ENCODE results near the gene GMEB2.
A peak's percentile ranks its signal among the peaks of the same experiment; 100 is the strongest.
"Not testable (repeated sequence)": the region's sequence is repeated elsewhere in the genome, so short reads cannot be mapped to it uniquely, and the experiment has no call there.

Gene GMEB2

DNA sequence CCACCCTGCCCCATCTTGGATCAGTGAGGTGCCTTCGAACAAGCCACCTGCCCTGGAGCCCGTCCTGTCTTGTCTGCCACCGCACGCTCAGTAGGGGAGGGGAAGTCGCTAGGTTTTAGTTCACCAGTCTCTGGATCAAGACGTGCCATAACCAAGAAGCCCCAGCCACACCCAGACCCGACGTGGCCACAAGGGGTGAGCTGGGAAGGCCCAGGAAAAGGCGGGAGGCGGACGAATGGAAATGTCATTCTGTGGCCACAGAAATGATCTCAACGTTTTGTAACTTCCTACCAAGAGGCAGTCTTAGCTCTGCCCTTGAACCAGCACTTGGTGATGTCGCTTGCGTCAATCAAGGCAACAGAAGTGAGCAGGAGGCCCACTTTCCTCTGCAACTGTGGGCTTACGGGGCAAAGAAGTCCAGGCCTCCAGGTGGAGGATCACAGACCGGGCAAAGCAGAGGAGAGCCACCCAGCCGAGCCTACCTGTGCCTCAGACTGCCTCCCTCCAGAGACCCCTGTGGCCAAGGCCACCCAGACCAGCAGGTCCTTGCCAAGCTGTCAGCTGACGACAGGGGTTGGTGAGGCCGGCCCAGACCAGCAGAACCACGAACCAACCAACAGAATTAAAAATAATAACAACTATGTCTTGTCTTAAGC is 14.5 kb downstream of the GMEB2 start:
- DNase-seq, result no peak

DNA sequence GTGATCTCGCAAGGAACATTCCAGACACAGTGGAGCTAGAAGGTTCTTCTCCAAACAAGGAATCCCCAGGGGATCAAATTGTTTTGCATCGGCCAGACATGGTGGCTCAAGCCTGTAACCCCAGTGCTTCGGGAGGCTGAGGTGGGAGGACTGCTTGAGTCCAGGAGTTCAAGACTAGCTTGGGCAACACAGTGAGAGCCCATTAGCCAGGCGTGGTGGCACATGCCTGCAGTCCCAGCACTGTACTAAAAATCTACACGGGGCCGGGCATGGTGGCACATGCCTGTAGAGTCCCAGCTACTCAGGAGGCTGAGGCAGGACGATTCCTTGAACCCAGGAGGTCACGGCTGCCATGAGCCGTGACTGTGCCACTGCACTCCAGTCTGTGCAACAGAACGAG is 15.3 kb downstream of the GMEB2 start:
- DNase-seq, result no peak

DNA sequence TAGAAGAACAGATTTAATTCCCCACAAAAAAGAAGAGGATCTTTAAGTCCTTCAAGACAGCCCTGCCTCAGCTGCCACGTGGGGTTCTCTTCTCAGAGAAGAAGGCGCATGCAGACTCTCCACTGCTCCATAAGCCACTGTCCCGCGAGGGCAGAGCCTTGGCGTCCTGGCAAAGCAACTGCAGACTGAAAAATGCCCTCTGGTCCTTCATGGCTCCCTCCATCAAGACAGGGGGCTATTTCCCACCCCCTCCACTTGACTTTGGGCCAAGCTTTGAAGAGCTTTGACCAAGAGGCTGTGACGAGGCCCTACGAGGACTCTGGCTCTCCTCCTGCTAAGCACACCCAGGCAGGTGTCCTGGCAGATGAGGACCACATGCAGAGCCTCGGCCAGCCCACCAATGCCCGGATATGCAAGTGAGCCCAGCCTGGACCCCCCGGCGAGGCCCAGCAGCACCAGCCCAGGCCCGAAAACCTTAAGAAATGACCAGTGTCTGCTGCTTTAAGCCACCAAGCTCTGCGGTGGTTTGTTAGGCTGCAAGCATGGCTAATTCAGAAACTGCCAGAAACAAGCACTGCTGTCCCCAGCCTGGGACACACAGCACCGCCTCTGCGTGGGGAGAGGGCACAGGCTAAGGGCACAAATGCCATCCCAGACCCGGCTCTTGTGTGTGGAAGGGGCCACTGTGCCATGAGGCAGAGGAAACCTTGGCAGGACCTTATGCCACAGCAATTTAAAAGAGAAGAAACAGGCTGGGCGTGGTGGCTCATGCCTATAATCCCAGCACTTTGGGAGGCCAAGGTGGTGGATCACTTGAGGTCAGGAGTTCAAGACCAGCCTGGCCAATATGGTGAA is 16.1 kb downstream of the GMEB2 start:
- DNase-seq, result no peak

DNA sequence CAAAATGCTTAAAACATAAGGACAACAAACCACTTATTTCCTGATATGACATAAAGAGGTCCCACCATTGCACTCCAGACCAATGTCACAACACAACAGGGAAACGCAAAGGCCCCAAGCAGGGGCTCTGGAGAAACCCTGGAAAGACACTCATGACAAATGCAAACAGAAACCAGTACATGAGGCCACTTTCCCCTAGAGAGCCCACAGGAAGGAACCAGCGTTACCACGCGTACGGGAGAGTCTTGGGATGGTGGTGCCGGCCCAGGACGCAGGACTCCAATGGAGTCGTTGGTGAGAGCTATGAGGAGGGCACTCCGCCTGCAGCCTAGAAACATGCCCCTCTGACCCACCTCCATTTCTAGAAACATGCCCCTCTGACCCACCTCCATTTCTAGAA is 20.2 kb downstream of the GMEB2 start:
- DNase-seq, result no peak

DNA sequence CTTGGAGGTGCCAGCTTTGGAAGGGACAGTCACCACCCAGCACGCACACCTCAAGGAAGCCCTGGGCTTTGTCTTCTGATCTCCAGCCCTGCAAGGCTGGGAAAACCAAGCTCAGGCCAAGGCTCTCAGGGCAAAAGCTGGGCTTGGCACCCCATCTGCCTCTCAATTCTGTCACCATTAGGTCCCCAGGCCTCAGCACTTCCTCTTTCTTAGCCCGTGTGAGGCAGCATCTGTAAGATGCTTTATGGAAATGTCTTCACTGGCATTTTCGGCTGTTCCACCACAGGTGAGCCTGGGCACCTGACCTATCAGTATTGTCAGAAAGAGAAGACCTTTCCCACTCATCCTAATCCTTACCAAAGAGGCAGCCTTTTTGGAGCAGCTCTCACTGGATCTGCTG is 24.6 kb downstream of the GMEB2 start:
- DNase-seq, result no peak

DNA sequence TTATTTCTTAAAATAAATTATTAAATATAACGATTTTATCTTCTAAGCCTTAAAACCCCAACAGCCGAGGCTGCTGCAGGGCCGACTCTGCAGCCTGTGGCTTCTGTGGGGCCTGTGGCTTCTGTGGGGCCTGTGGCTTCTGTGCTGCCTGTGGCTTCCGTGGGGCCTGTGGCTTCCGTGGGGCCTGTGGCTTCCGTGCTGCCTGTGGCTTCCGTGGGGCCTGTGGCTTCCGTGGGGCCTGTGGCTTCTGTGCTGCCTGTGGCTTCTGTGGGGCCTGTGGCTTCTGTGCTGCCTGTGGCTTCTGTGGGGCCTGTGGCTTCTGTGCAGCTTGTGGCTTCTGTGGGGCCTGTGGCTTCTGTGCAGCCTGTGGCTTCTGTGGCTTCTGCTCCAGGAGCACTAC is 25.2 kb downstream of the GMEB2 start:
- not testable (repeated sequence) for DNase-seq

DNA sequence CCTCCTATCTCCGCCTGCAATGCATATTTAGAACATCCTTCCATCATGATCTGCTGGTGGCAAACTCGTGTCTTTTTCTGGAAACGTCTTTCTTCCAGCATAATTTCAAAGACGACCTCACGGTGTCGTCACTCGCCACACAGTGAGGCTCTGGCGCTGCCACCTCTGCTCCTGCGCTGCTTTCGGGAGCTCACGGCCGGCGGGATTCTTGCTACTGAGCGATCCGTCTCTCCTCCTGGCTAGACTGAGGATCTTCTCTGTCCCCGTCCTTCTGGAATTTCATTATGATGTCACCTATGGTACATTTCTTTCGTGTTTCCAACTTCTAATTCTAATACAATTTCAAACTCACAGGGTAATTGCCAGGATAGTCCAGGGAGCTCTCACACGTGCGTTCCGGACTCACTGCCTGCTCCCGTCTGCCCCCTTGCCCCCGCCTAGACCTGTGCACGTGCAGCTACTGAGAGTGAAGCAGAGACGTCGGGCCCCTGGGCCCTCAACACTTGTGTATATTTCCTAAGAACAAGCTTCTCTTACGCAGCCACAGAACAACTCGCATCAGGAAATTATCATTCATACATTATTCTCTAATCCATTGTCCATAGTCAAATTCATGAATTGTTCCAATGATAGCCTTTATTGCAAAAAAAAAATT is 27.4 kb downstream of the GMEB2 start:
- no peak for DNase-seq

DNA sequence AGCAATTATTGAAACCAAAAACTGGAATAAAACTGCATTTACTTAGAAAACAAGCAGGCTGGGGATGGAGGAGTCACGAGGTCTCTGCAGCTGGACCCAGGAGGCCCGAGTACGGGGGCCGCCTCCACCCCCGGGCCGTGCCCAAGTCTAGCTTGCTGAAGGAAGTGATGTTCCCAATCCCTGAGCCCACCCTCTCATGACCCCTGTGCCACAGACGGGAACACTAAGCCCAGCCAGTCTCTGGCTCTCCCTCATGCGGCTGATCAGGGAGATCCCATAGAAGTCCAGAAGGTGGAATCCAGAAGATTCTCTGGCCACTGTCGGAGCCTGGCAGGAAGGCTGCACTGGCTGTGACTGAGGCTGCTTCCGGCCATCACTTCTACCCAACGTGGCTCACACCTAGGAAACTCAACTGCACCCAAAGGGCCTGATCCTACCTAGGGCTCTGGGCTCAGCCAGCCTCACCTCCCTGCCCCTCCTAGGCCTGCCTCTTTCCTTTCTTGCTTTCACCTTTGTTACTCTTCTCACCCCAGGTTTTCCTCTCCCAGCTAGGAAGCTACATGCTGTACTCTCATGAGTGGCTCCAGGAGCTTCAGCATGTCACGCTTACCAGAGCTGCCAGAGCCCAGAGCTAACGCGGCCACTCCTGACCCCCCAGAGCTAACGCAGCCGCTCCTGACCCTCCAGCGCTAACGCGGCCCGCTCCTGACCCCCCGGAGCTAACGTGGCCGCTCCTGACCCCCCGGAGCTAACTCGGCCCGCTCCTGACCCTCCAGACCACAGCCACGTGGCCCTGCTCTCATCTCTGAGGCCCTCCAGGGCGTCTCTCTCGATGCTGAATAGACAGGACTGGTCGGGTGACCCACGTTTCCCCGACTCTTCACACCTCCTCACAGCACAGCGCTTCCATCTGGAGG is 28.2 kb downstream of the GMEB2 start:
- no peak for DNase-seq

DNA sequence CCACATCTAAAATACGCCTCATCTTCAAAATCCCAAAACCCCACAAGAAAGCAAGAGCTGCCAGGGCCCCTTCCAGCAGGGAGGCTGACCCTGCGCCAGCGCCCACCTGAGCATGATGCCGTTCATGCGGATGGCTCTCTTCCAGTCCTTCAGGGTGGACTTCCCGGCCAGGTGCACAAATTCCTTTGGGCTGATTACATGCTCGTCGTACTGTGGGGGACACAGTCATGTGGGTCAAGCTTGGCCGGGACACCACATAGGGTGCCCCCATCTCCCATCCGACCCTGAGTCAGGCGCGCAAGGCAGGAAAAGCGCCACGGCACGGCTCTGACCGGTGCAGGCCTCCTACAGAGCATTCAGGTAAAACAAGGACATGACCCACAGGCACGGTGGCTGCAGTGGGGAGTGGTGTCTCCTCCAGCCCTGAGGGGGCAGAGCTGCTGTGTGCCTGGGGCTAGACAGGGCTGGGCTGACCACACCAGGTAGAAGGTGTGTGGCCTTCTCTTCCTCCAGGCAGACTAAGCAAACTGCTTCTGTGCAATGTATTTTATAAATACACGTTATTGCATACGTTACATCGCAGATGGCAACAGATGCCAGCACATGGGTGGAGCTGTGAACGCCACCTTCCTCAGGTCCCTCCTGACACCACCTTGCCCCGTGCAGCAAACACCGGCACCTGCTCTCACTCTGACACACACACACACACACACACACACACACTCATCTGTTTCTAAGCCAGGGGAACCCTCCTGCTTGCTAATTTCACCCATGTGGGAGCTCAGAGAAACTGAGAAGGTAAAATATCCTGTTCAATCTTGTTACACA is 29.0 kb downstream of the GMEB2 start:
- no peak for DNase-seq

DNA sequence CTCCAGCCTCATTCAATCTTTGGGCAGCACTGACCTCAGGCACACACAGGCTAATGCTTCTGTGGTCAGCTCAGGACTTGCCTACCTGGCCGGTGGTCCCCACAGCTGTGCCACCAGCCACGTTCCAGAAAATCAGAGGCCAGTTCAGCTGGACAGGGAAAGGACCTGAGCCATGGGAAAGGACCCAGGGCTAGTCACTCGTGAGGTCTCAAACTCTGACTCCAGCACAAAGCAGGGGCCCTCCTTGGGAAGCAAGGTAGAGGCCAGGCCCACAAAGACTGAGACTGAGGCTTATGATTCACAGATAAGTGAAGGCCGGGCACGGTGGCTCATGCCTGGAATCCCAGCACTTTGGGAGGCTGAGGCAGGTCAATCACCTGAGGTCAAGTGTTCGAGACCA is 30.5 kb downstream of the GMEB2 start:
- no peak for DNase-seq

DNA sequence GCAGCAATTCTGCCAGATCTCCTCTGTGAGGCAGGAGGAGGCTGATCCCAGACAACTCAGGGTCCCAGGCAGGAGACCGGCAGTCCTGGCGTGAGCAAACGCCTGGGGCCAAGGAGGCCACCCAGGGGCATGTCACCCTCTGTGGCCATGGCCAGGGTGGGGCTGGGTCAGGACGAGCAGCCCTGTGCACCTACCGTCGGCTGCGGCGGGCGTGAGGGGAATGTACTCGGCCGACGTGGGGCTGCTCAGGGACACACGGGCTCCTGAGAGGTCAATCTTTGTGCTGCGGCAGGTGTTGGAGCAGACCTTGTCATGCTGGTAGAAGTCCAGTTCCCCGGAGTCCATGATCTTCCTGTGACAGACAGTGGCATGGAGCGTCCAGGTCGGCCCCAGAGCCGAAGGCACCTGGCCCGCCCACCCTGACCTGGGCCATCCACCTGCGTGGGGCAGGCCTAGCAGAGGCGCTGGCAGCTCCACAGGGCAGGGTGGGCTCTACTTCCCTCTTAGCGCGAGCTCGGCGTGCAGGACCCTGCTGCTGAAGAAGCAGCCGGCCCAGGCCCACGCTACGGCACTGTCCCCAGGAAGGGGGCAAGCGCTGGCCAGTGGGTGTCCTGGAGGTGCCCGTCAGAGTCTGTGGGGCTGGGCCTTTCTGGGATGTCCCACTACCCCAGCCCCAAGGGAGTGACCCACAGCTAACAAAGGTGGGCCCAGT is 31.3 kb downstream of the GMEB2 start:
- no peak for DNase-seq

DNA sequence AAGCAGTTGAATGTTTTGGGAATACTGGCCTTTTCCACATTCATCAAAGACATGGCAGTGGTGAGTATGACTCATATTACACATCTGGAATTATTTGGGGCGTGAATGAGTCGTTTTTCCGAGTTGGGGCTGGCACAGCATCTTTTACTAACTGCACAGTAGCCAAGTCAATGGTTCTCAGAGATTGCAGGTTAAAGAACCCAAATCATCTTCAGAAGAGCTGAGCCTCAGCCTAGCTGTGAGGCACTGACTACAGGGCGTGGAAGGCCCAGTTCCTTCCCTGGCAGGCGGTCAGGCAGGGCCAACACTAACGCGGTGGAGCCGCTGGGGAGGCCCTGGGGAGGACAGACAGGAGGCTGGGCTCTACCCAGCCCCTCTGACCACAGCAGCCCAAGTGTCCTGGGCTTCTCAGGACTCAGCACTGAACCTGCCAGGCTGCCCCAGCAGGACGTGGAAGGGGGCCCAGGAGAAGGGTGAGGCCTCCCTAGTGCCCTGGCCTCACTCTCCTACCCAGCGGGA is 32.8 kb downstream of the GMEB2 start:
- peak; percentile 69 for DNase-seq

DNA sequence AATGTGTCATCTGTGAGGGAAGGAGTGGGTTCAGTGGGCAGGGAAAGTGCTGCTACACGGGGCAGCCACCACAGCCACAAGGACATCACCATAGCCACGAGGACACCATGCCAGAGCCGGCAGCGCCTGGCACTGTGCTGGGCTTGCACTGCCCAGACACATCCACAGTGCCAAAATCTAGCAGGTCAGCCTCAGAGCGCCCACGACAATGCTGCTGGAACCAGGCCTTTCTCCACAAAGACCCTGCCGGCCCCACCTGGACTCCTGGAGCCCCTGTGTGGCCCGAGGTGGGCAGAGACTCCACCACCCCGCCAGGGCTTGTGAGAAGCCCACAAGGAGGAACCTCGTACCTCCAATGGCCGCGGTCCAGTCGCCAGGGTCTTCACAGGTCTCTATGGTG is 34.2 kb downstream of the GMEB2 start:
- DNase-seq, result no peak

DNA sequence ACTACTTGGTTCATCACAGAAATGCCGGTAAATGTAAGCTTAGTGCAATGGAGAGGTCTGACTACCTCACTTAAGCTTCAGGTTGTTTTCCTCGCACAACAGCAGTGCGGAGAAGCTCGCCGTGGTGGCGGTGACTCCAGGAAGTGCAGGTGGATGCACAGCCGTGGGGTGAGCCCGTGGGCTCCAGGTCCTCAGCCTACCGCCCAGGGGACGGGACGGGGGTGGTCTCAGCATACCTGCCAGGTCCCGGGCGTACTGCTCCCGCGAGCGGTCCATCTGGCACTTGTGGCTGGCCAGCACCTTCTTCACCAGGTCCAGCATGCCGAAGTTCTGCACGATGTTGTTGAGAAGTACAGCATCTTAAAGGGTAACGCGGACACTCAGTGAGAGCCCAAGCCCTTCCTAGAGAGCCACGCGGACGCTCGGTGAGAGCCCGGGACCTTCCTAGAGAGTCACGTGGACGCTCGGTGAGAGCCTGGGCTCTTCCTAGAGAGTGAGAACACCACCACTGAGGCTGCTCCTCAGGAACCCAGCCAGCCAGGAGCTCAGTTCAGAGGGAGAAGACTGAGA is 35.0 kb downstream of the GMEB2 start:
- DNase-seq, result no peak

DNA sequence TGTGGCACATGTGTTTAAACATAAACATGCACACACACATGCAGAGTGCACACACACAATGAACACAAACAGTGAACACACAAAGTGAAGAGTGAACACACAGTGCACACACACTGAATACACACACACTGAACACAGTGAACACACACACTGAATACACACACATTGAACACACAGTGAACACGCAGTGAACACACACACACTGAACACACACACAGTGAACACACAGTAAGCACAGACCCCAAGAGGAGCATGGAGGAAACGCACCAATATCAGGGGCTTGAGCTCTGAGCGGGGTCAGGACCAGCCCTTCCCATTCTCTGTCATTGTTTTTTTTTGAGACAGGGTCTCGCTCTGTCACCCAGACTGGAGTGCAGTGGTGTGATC is 35.8 kb downstream of the GMEB2 start:
- DNase-seq, result no peak

DNA sequence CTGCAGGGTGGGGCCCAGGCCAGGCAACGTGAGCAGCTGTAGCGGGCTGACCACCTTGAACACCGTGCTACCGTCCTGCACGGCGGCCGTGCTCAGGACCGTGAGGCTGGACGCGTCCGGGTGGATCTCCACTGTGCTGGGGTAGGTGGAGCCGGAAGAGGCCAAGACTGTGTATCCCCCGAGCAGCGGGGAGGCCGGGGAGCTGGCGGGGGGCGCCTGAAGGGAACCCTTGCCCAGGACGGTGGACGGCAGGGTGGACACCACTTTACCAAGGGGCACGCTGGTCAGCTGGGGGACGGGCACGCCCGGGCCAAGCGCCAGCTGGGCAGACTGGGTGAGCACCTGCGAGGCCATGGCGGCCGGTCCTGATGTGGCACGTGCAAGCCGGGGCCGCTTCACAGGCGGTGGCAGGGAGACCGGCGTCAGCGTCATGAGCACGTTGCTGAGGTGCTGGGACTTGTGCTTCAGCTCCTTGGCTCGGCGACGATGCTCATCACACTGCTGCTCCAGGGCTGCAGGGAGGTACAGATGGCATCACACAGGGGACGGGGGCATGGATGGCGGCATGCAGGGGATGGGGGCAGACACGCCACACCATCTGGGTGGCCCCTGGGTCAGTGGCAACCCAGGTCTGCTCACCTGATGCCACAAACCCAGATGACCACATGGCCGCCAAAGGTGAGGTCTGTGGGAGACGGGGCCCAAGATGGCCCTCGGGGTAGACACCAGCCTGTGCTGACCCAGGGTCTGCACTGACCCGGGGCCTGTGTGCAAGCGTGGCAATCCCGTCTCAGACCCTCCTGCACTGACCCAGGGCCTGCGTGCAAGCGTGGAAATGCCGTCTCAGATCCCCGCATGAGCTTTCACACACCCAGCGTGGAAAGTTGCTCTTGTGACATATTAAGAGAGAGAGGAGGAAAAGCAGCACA is 36.4 kb downstream of the GMEB2 start:
- DNase-seq, result no peak

DNA sequence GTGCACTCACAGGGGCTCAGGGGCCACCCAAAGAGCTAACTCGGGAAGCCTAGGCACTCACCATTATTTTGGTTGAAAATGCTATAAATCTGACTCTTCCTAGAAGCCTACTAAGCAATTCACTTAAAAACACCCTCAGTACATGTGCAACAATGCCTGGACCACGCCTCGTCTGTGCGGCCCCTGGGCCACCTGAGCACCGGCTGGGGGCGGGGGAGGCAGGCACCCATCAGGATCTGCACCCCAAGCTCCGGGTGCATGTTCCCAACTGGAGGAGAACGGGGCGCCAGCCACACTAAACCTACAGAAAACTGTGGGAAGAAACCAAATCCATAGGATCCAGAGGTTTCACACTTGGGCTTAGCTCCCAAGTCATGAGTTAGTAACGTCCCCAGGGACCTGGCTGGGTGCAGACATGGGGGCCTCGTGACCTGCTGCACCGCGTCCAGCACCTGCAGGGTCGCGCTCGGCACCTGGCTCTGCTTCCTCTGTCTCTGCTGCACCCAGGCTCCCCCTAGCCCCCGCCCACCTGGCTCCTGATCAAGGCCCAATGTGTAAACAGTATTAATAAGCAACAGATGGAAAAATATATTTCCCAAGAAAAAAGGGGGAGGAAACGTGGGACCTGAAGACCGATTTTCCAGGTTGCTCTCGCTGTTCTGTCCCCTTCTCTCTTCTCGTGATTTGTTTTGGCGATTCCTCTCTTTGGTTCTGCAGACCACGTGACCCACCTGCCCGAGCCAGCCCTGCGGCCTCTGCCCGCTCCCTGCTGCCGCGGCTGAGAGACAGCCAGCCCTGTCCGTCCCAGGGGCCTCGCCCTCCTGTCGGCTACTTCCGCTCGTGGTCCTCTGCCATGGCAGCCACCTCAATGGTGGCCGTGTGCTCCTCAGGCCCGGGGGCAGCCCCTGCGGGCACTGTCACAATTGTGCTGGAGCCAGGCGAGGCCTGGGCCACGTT is 37.4 kb downstream of the GMEB2 start:
- no peak for DNase-seq

DNA sequence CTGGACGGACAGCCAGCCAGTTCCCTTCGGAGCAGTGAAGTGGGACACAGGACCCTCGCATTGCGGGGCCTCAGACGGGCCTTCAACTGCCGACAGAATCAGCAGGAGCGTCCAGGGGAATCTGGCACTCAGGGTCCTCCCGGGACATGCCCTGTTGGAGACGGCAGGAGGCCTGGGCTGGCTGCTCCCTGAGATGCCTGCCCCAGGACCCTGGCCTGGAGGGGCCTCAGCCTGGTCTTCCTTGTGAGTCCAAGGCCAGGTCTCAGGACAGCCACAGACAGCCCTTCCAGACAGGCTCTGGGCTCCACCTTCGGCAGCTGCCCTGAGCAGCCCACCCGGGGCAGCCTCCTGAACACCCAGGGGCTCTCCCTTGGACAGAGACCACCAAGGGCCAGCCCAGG is 38.3 kb downstream of the GMEB2 start:
- DNase-seq, result no peak

Measured in fibroblast of skin of abdomen (primary cell).